CD14-positive monocyte (primary cell): ENCODE data around the gene EGFR. TPM values are rescaled to one million over a fixed set of nuclear protein-coding genes. Genes with fewer than 3 reads are reported as not detected.

Experiments used
- DNase-seq, 3 donors: peaks; one replicate each; pipeline ENCODE4 v3.0.0-alpha.2; 2011 to 2022
- H2AFZ ChIP-seq: 2 replicates; pipeline ENCODE4 v1.6.0; 2012; ENCODE audit warnings: mild to moderate bottlenecking, low read depth, low read length, inconsistent platforms; ENCODE audit not compliant: insufficient read depth, poor library complexity, severe bottlenecking
- H3K27ac ChIP-seq, 2 donors: 1 replicate in 1 of 2; 2 replicates in 1 of 2; pipeline ENCODE4 v1.5.1; 2012 to 2013; ENCODE audit warnings: low read length in 2 of 2, control low read depth in 1 of 2, inconsistent platforms in 1 of 2, low read depth in 1 of 2, mild to moderate bottlenecking in 1 of 2
- H3K27me3 ChIP-seq, 2 donors: one replicate each; pipeline versions ENCODE4 v1.6.0 to v1.6.1; 2011 to 2013; ENCODE audit warnings: low read length in 2 of 2; ENCODE audit not compliant: control insufficient read depth in 2 of 2, insufficient read depth in 2 of 2
- H3K36me3 ChIP-seq, 2 donors: replicated peaks in 1 of 2; 1 replicate in 1 of 2; 2 replicates in 1 of 2; pipeline versions ENCODE4 v1.5.1 to v1.6.1; 2012 to 2013; ENCODE audit warnings: low read length in 2 of 2, control low read depth in 1 of 2, inconsistent platforms in 1 of 2, mild to moderate bottlenecking in 1 of 2; ENCODE audit not compliant: insufficient read depth in 2 of 2, control insufficient read depth in 1 of 2
- H3K4me1 ChIP-seq, 2 donors: 1 replicate in 1 of 2; 2 replicates in 1 of 2; pipeline versions ENCODE4 v1.5.1 to v1.6.1; 2012 to 2013; ENCODE audit warnings: low read length in 2 of 2, control low read depth in 1 of 2, inconsistent platforms in 1 of 2, mild to moderate bottlenecking in 1 of 2, moderate library complexity in 1 of 2; ENCODE audit not compliant: insufficient read depth in 2 of 2, control insufficient read depth in 1 of 2
- H3K4me2 ChIP-seq: replicated peaks from 2 replicates; pipeline ENCODE3; 2012; ENCODE audit warnings: low read length, moderate library complexity, mild to moderate bottlenecking; ENCODE audit not compliant: poor library complexity, severe bottlenecking; ENCODE audit errors: extremely low read depth
- H3K4me3 ChIP-seq, 3 experiments: fragments of 200-600 bp in 1 of 3; sonication (generic) in 1 of 3; replicated peaks in 1 of 3; 1 replicate in 2 of 3; 2 replicates in 1 of 3; pipeline ENCODE4 v1.5.1; 2011 to 2013; ENCODE audit warnings: low read length in 3 of 3, mild to moderate bottlenecking in 3 of 3, control low read depth in 2 of 3, low read depth in 2 of 3, inconsistent platforms in 1 of 3, moderate library complexity in 1 of 3
- H3K79me2 ChIP-seq: 2 replicates; pipeline ENCODE4 v1.6.0; 2012; ENCODE audit warnings: mild to moderate bottlenecking, control low read depth, inconsistent platforms, low read length, moderate library complexity; ENCODE audit not compliant: insufficient read depth
- H3K9ac ChIP-seq: 2 replicates; pipeline ENCODE4 v1.6.0; 2017; ENCODE audit warnings: low read length, mild to moderate bottlenecking; ENCODE audit not compliant: insufficient read depth, poor library complexity, severe bottlenecking
- H3K9me3 ChIP-seq, 2 donors: replicated peaks in 1 of 2; 1 replicate in 1 of 2; 2 replicates in 1 of 2; pipeline versions ENCODE4 v1.5.1 to v1.6.1; 2012 to 2013; ENCODE audit warnings: low read length in 2 of 2, control low read depth in 1 of 2; ENCODE audit not compliant: control insufficient read depth in 1 of 2, insufficient read depth in 1 of 2
- H4K20me1 ChIP-seq: 2 replicates; pipeline ENCODE4 v1.6.0; 2012; ENCODE audit warnings: mild to moderate bottlenecking, low read length, control low read depth, moderate library complexity; ENCODE audit not compliant: insufficient read depth
- H3K27ac Mint-ChIP-seq, 7 donors: one replicate each; pipeline ENCODE4 v1.8.0; 2020; ENCODE audit warnings: mild to moderate bottlenecking in 7 of 7, mixed read lengths in 7 of 7, moderate library complexity in 6 of 7, inconsistent platforms in 2 of 7
- H3K27me3 Mint-ChIP-seq, 3 donors: one replicate each; pipeline ENCODE4 v1.8.0; 2021 to 2022; ENCODE audit warnings: low read depth in 3 of 3, mild to moderate bottlenecking in 3 of 3, mixed read lengths in 3 of 3, moderate library complexity in 3 of 3, inconsistent platforms in 1 of 3
- H3K36me3 Mint-ChIP-seq, 2 donors: one replicate each; pipeline ENCODE4 v1.8.0; 2020; ENCODE audit warnings: mixed read lengths in 2 of 2, inconsistent platforms in 1 of 2, mild to moderate bottlenecking in 1 of 2
- H3K4me1 Mint-ChIP-seq: one replicate; pipeline ENCODE4 v1.8.0; 2020; ENCODE audit warnings: mild to moderate bottlenecking, mixed read lengths
- H3K4me3 Mint-ChIP-seq, 2 donors: one replicate each; pipeline ENCODE4 v1.8.0; 2020; ENCODE audit warnings: mild to moderate bottlenecking in 2 of 2, mixed read lengths in 2 of 2, moderate library complexity in 1 of 2
- H3K9me3 Mint-ChIP-seq, 7 donors: one replicate each; pipeline ENCODE4 v1.8.0; 2020 to 2022; ENCODE audit warnings: mixed read lengths in 7 of 7, mild to moderate bottlenecking in 6 of 7, moderate library complexity in 6 of 7, inconsistent platforms in 2 of 7
- CTCF ChIP-seq: fragments of 200-600 bp; IDR thresholded peaks from one replicate; pipeline ENCODE4 v1.8.0; 2022; ENCODE audit warnings: antibody characterized with exemption, mild to moderate bottlenecking
- WGBS: methylation state at CpG from one replicate; pipeline ENCODE4 v1.1.5; 2013; ENCODE audit warnings: missing lambda C conversion rate; ENCODE audit not compliant: insufficient coverage; 5-methylcytosine and 5-hydroxymethylcytosine counted together
- intact Hi-C, 2 donors: fragments of 100-400 bp; cut with micrococcal nuclease; formaldehyde crosslinking; loops; one replicate each; pipeline versions ENCODE4 v1.15.0 to v1.15.1; 2023
- polyA plus RNA-seq, 3 donors: library from polyadenylated mRNA; depleted of rRNA in 1 of 3; unstranded in 2 of 3; stranded (reverse) in 1 of 3; fragments of 300-500 nt in 2 of 3; fragments of >200 nt in 1 of 3; fragmentation: Illumina TruSeq in 2 of 3; gene quantifications; 1 replicate in 2 of 3; 2 replicates in 1 of 3; pipeline ENCODE4 v1.2.3, GENCODE V29; 2012 to 2021

EGFR gene
- polyA plus RNA-seq, 3 donors: not detected

- H3K79me2 ChIP-seq: no peaks in the 10 kb centered on the region
- no peak overlapping the region for H3K27ac ChIP-seq
- H3K4me3 ChIP-seq: no peak overlapping the region
- Mint-ChIP-seq H3K9me3 (no peaks in the 10 kb centered on the region), H3K27ac (no peak overlapping the region), H3K27me3 (peaks cover 0 to 4% (median 2%) of the 10 kb centered on the region in 3 donors), H3K4me1 (peaks cover 2% of the 10 kb centered on the region), H3K4me3 (peak overlapping the region in 1 of 2 donors; percentile 8), H3K36me3 (no peaks in the 10 kb centered on the region)
- WGBS: 100% methylated on average over 1 of the region's 12 CpGs
- intact Hi-C loops: no loop called here
- H3K4me1 ChIP-seq: no peaks in the 10 kb centered on the region
- TF ChIP-seq CTCF: no peak
- no peak overlapping the region for H3K4me2 ChIP-seq
- no peaks in the 10 kb centered on the region for H3K27me3 ChIP-seq
- no peaks in the 10 kb centered on the region for H3K9me3 ChIP-seq
- H2AFZ ChIP-seq: no peak overlapping the region
- H4K20me1 ChIP-seq: no peaks in the 10 kb centered on the region
- H3K36me3 ChIP-seq: no peaks in the 10 kb centered on the region
- H3K9ac ChIP-seq: no peak overlapping the region
- DNase-seq: no peak
Measured at GRCh38 chr7:55085511-55086412, 66.9 kb downstream of the EGFR start.

GRCh38 chr7:55086413-55087201 is 67.8 kb downstream of the EGFR start:
- H3K27ac Mint-ChIP-seq: no peak overlapping the region
- Histone ChIP-seq H3K36me3 (no peaks in the 10 kb centered on the region), H3K4me1 (no peaks in the 10 kb centered on the region), H3K27me3 (no peaks in the 10 kb centered on the region), H3K27ac (no peak overlapping the region), H3K4me3 (no peak overlapping the region), H4K20me1 (no peaks in the 10 kb centered on the region), H3K79me2 (no peaks in the 10 kb centered on the region), H3K4me2 (no peak overlapping the region), H2AFZ (no peak overlapping the region), H3K9ac (no peak overlapping the region), H3K9me3 (no peaks in the 10 kb centered on the region)
- peaks cover 2% of the 10 kb centered on the region for H3K4me1 Mint-ChIP-seq
- WGBS: 45% methylated on average over 12 of the region's 18 CpGs
- no peak for TF ChIP-seq CTCF
- H3K4me3 Mint-ChIP-seq: no peak overlapping the region
- H3K27me3 Mint-ChIP-seq: peaks cover 0 to 4% (median 2%) of the 10 kb centered on the region in 3 donors
- DNase-seq: no peak
- no peaks in the 10 kb centered on the region for H3K9me3 Mint-ChIP-seq
- no peaks in the 10 kb centered on the region for H3K36me3 Mint-ChIP-seq
- intact Hi-C loops: no loop called here
